H1 (cell line): Measurements from ENCODE around the gene CHRM4. TPM values are rescaled to one million over a fixed set of nuclear protein-coding genes. Genes with fewer than 3 reads are reported as not detected.
A peak's percentile ranks its signal among the peaks of the same experiment; 100 is the strongest.

Experiments used
- CBX8 ChIP-seq: fragments of 300-800, 300-1000 bp; sonication (generic); IDR thresholded peaks from 2 replicates; pipeline ENCODE4 v1.7.1; 2016; ENCODE audit warnings: low read depth, low read length, borderline replicate concordance
- FOSL1 ChIP-seq: IDR thresholded peaks from 2 replicates; pipeline ENCODE4 v1.6.1; 2011; ENCODE audit warnings: mild to moderate bottlenecking, low read depth, low read length, moderate library complexity; ENCODE audit not compliant: insufficient read depth
- GABPA ChIP-seq: IDR thresholded peaks from 2 replicates; pipeline ENCODE4 v1.6.1; 2011; ENCODE audit warnings: mild to moderate bottlenecking, low read length, moderate library complexity, borderline replicate concordance; ENCODE audit not compliant: insufficient read depth
- KDM5A ChIP-seq: fragments of 200-600 bp; IDR thresholded peaks from 2 replicates; pipeline ENCODE4 v1.7.1; 2012; ENCODE audit warnings: mild to moderate bottlenecking, low read length, inconsistent platforms, mixed read lengths
- MAX ChIP-seq: IDR thresholded peaks from 2 replicates; pipeline ENCODE4 v1.6.1; 2012; ENCODE audit warnings: inconsistent platforms
- YY1 ChIP-seq: IDR thresholded peaks from 2 replicates; pipeline ENCODE4 v1.6.1; 2011; ENCODE audit warnings: low read depth, mild to moderate bottlenecking, low read length
- polyA plus RNA-seq, 7 experiments: library from polyadenylated mRNA; depleted of rRNA in 3 of 7; stranded (reverse) in 5 of 7; unstranded in 2 of 7; fragments of >200 nt in 5 of 7; fragments of 200-250 nt in 2 of 7; gene quantifications; 1 replicate in 5 of 7; 2 replicates in 1 of 7; 4 replicates in 1 of 7; pipeline versions ENCODE4 v1.2.1 to v1.2.3, GENCODE V29; 2011 to 2013; ENCODE audit warnings: missing spikeins in 2 of 7, mixed read lengths in 2 of 7
- total RNA-seq: library from RNA; stranded (reverse); fragmentation: NEBNext Ultra II Directional; extraction: Animal tissue kit (Norgen Biotek cat#: 25700); gene quantifications from 2 replicates; pipeline ENCODE4 v1.2.1, GENCODE V29; 2021

CHRM4 gene
- total and polyA plus RNA-seq, 2 of the 8 experiments (the other 6 are each of a cell fraction or from before 2014, with no cell fraction given) = 1.1 to 1.3 TPM

GRCh38 chr11:46369458-46370152, 22.0 kb downstream of the CHRM4 start (continued):
- TF ChIP-seq GABPA (no peak; the same call in 1 of the 2 replicates), CBX8 (no peak), YY1 (no peak), KDM5A (no peak), FOSL1 (no peak), MAX (peak; percentile 60; the same call in 1 of the 2 replicates)
